ENCODE measurements around the gene NOVA2. TPM values are rescaled to one million over a fixed set of nuclear protein-coding genes. Genes with fewer than 3 reads are reported as not detected.

The NOVA2 gene
- total RNA-seq, 1 experiment from 2014 or later = not detected

- TF ChIP-seq CTCF (IDR thresholded peaks at IDR 0.05; ENCODE audit: unreplicated experiment) = no peak
- intact Hi-C loops (cut with micrococcal nuclease) = no loop called here
- H3K4me3 Mint-ChIP-seq (ENCODE audit: unreplicated experiment) = no peak overlapping the region
- H3K27ac Mint-ChIP-seq (ENCODE audit: low read depth, unreplicated experiment) = no peak overlapping the region
- H3K4me1 Mint-ChIP-seq (ENCODE audit: insufficient read depth, unreplicated experiment) = peaks cover 30% of the 10 kb centered on the region
- H3K36me3 Mint-ChIP-seq (ENCODE audit: insufficient read depth, unreplicated experiment) = no peaks in the 10 kb centered on the region
- ChIA-PET POLR2A (interaction anchor here (1.2 kb wide), 1 partner anchor 37 kb away, joined by 3 read pairs; the partner anchor contains the start of gene CCDC61), CTCF (no interaction called here)
- no TSS peak for BruUV-seq (replicated peaks)
- H3K27me3 Mint-ChIP-seq (ENCODE audit: insufficient read depth, unreplicated experiment) = peaks cover 16% of the 10 kb centered on the region
- DNase-seq (ENCODE audit: unreplicated experiment) = no peak
- H3K9me3 Mint-ChIP-seq (ENCODE audit: unreplicated experiment) = no peaks in the 10 kb centered on the region
These were observed 15.3 kb downstream of the NOVA2 start for GRCh38 chr19:45958320-45958719.

GRCh38 chr19:45955905-45956608 is 17.6 kb downstream of the NOVA2 start:
- POLR2A ChIA-PET = no interaction called here
- Mint-ChIP-seq H3K27me3 (ENCODE audit: insufficient read depth, unreplicated experiment) (peaks cover 16% of the 10 kb centered on the region), H3K4me1 (ENCODE audit: insufficient read depth, unreplicated experiment) (peaks cover 30% of the 10 kb centered on the region), H3K4me3 (ENCODE audit: unreplicated experiment) (no peak overlapping the region), H3K9me3 (ENCODE audit: unreplicated experiment) (no peaks in the 10 kb centered on the region), H3K36me3 (ENCODE audit: insufficient read depth, unreplicated experiment) (no peaks in the 10 kb centered on the region), H3K27ac (ENCODE audit: low read depth, unreplicated experiment) (no peak overlapping the region)
- peak; percentile 83 for DNase-seq (ENCODE audit: unreplicated experiment)
- CTCF ChIA-PET = interaction anchor here (2.0 kb wide), 1 partner anchor 121 kb away, joined by 4 read pairs; no protein-coding TSS in a partner anchor
- TF ChIP-seq CTCF (IDR thresholded peaks at IDR 0.05; ENCODE audit: unreplicated experiment) = no peak
- no TSS peak for BruUV-seq (replicated peaks)
- intact Hi-C loops (cut with micrococcal nuclease) = no loop called here

- DNase-seq (ENCODE audit: unreplicated experiment) = no peak
- CTCF ChIA-PET = no interaction called here
- intact Hi-C loops (cut with micrococcal nuclease) = no loop called here
- no TSS peak for BruUV-seq (replicated peaks)
- Mint-ChIP-seq H3K36me3 (ENCODE audit: insufficient read depth, unreplicated experiment) (no peaks in the 10 kb centered on the region), H3K4me1 (ENCODE audit: insufficient read depth, unreplicated experiment) (peaks cover 16% of the 10 kb centered on the region), H3K27me3 (ENCODE audit: insufficient read depth, unreplicated experiment) (peaks cover 6% of the 10 kb centered on the region), H3K27ac (ENCODE audit: low read depth, unreplicated experiment) (no peak overlapping the region), H3K9me3 (ENCODE audit: unreplicated experiment) (no peaks in the 10 kb centered on the region), H3K4me3 (ENCODE audit: unreplicated experiment) (no peak overlapping the region)
- no peak for TF ChIP-seq CTCF (IDR thresholded peaks at IDR 0.05; ENCODE audit: unreplicated experiment)
- POLR2A ChIA-PET = interaction anchor here (0.6 kb wide), 1 partner anchor 27 kb away, joined by 3 read pairs; no protein-coding TSS in a partner anchor
These were observed 19.5 kb downstream of the NOVA2 start for GRCh38 chr19:45954156-45954555.

GRCh38 chr19:45953676-45954075 is 20.0 kb downstream of the NOVA2 start:
- Mint-ChIP-seq H3K36me3 (ENCODE audit: insufficient read depth, unreplicated experiment) (no peaks in the 10 kb centered on the region), H3K4me1 (ENCODE audit: insufficient read depth, unreplicated experiment) (peaks cover 11% of the 10 kb centered on the region), H3K27ac (ENCODE audit: low read depth, unreplicated experiment) (no peak overlapping the region), H3K9me3 (ENCODE audit: unreplicated experiment) (no peaks in the 10 kb centered on the region), H3K27me3 (ENCODE audit: insufficient read depth, unreplicated experiment) (peaks cover 9% of the 10 kb centered on the region), H3K4me3 (ENCODE audit: unreplicated experiment) (no peak overlapping the region)
- intact Hi-C loops (cut with micrococcal nuclease) = no loop called here
- no peak for TF ChIP-seq CTCF (IDR thresholded peaks at IDR 0.05; ENCODE audit: unreplicated experiment)
- POLR2A ChIA-PET = interaction anchor here (0.6 kb wide), 1 partner anchor 9 kb away, joined by 3 read pairs; no protein-coding TSS in a partner anchor
- BruUV-seq (replicated peaks) = no TSS peak
- DNase-seq (ENCODE audit: unreplicated experiment) = peak; percentile 10
- CTCF ChIA-PET = no interaction called here

Data from MCF 10A (cell line).